Right lobe of liver (tissue), 4 donors: ENCODE data around the gene PCGF2.

Experiments used
- POLR2A ChIP-seq: fragments of 450-650 bp; IDR thresholded peaks from one replicate; pipeline ENCODE4 v1.6.1; 2017; ENCODE audit warnings: antibody characterized with exemption, mild to moderate bottlenecking
- TF ChIP-seq, protein P1 (sequence below), 4 donors: fragments of 200-600 bp in 3 of 4; fragments of 450-650 bp in 1 of 4; IDR thresholded peaks; one replicate each; pipeline versions ENCODE4 v1.5.1 to v1.8.0; 2016 to 2022; ENCODE audit warnings: antibody characterized with exemption in 4 of 4, mild to moderate bottlenecking in 2 of 4
- donor health status: DM: no; HTN: no; CAD: no.
- donor health status: DM: no; HTN: no; CAD: no.
- donor health status: DM: no; HTN: yes; CAD: no.

DNA sequence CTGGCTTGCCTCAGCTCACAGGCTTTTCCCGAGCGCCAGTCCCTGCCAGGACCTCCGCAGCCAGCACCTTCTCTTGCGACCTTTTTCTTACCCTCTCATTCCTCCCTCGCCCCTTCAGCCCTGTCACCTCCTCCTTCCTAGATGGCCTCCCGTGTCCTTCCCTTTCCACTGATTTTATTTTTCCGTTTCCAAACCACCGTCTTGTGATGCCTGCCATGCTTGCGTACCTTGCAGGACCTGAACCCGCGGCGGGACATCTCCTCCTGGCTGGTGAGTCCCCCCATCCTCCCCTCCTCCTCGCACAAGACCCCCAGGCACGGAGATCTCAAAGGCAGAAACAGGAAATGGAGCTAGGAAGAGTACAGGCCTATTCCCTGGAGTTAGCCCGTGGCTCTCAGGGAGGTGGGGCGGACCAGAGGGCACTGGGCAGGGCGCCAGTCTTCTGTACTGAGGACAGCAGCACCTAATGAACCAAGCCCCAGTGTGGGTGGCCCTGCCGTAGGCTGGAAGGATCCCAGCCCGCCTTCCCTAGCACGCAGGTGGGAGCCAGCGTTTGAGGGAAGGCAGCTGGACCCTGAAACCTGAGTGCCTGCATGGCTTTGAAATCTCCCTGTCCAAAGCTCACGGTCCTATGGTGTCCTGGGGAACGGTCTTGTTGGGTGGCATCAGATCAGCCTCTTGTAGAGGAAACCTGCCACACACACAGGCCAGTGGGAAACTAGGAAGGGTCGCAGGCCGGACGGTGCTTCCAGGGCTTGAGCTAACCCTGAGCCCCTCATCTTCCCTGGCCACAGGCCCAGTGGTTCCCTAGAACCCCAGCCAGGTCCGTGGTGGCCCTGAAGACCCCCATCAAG is 17.4 kb downstream of the PCGF2 start:
- peak; percentile 56 for TF ChIP-seq POLR2A
- TF ChIP-seq, protein P1, sequence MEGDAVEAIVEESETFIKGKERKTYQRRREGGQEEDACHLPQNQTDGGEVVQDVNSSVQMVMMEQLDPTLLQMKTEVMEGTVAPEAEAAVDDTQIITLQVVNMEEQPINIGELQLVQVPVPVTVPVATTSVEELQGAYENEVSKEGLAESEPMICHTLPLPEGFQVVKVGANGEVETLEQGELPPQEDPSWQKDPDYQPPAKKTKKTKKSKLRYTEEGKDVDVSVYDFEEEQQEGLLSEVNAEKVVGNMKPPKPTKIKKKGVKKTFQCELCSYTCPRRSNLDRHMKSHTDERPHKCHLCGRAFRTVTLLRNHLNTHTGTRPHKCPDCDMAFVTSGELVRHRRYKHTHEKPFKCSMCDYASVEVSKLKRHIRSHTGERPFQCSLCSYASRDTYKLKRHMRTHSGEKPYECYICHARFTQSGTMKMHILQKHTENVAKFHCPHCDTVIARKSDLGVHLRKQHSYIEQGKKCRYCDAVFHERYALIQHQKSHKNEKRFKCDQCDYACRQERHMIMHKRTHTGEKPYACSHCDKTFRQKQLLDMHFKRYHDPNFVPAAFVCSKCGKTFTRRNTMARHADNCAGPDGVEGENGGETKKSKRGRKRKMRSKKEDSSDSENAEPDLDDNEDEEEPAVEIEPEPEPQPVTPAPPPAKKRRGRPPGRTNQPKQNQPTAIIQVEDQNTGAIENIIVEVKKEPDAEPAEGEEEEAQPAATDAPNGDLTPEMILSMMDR (IDR thresholded peaks at IDR 0.05): no peak
